ENCODE measurements around the gene PLA2G1B.

DNA sequence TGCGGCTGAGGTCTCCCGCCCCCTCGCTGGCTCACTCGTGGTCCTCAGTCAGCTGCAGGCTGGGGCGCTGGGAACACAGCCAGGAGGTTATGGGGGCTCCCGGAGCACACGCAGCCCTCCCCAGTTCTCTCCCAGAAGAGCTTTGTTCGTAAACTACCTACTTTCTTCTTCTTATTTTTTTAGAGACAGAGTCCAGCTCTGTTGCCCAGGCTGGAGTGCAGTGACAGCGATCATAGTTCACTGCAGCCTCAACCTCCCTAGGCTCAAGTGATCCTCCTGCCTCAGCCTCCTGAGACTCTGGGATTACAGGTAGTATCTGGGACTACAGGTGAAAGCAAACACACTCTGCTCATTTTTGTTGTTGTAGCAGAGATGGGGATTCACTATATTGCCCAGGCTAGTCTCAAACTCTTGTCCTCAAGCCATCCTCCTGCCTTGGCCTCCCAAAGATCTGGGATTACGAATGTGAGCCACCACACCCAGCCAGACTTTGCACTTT lies 15.5 kb upstream of the PLA2G1B start:
- TF ChIP-seq CTCF (IDR thresholded peaks at IDR 0.05; ENCODE audit: insufficient read depth, low read length, poor library complexity, severe bottlenecking) (no peak), EZH2phosphoT487 (conservative IDR thresholded peaks at IDR 0.05; ENCODE audit: low read length) (no peak)

Data from SU-DHL-6 (cell line).